ENCODE measurements around the gene TANC1. TPM values are rescaled to one million over a fixed set of nuclear protein-coding genes. Genes with fewer than 3 reads are reported as not detected.

Gene TANC1
- polyA plus RNA-seq, 3 donors: 52.9 to 73.7 (median 54.5) TPM

GRCh38 chr2:159157361-159158209 lies 189.1 kb downstream of the TANC1 start:
- no peak for DNase-seq (ENCODE audit: extremely low read depth in 1 of 11, low read depth in 9 of 11, low spot score in 4 of 11)

- DNase-seq (ENCODE audit: extremely low read depth in 1 of 11, low read depth in 9 of 11, low spot score in 4 of 11): no peak
Measured at GRCh38 chr2:159160412-159160811, 192.0 kb downstream of the TANC1 start.

GRCh38 chr2:159160954-159161353 lies 192.5 kb downstream of the TANC1 start:
- no peak for DNase-seq (ENCODE audit: extremely low read depth in 1 of 11, low read depth in 9 of 11, low spot score in 4 of 11)

- no peak for DNase-seq (ENCODE audit: extremely low read depth in 1 of 11, low read depth in 9 of 11, low spot score in 4 of 11)
Measured at GRCh38 chr2:159163930-159164329, 195.5 kb downstream of the TANC1 start.

- no peak for DNase-seq (ENCODE audit: extremely low read depth in 1 of 11, low read depth in 9 of 11, low spot score in 4 of 11)
Measured at GRCh38 chr2:159164457-159164911, 196.0 kb downstream of the TANC1 start.

- no peak for DNase-seq (ENCODE audit: extremely low read depth in 1 of 11, low read depth in 9 of 11, low spot score in 4 of 11)
Measured at GRCh38 chr2:159165048-159165447, 196.6 kb downstream of the TANC1 start.

- no peak for DNase-seq (ENCODE audit: extremely low read depth in 1 of 11, low read depth in 9 of 11, low spot score in 4 of 11)
Measured at GRCh38 chr2:159168707-159169106, 200.3 kb downstream of the TANC1 start.

- no peak for DNase-seq (ENCODE audit: extremely low read depth in 1 of 11, low read depth in 9 of 11, low spot score in 4 of 11)
Measured at GRCh38 chr2:159169187-159169586, 200.7 kb downstream of the TANC1 start.

- no peak for DNase-seq (ENCODE audit: extremely low read depth in 1 of 11, low read depth in 9 of 11, low spot score in 4 of 11)
Measured at GRCh38 chr2:159172403-159172802, 204.0 kb downstream of the TANC1 start.

- no peak for DNase-seq (ENCODE audit: extremely low read depth in 1 of 11, low read depth in 9 of 11, low spot score in 4 of 11)
Measured at GRCh38 chr2:159174759-159175158, 206.3 kb downstream of the TANC1 start.

GRCh38 chr2:159175182-159175581 lies 206.7 kb downstream of the TANC1 start:
- DNase-seq (ENCODE audit: extremely low read depth in 1 of 11, low read depth in 9 of 11, low spot score in 4 of 11): no peak

GRCh38 chr2:159175927-159176326 lies 207.5 kb downstream of the TANC1 start:
- no peak for DNase-seq (ENCODE audit: extremely low read depth in 1 of 11, low read depth in 9 of 11, low spot score in 4 of 11)

- DNase-seq (ENCODE audit: extremely low read depth in 1 of 11, low read depth in 9 of 11, low spot score in 4 of 11): peak in 4 of 11 donors; percentile 25 to 53 (median 36)
Measured at GRCh38 chr2:159176555-159176954, 208.1 kb downstream of the TANC1 start.

GRCh38 chr2:159177357-159177756 lies 208.9 kb downstream of the TANC1 start:
- DNase-seq (ENCODE audit: extremely low read depth in 1 of 11, low read depth in 9 of 11, low spot score in 4 of 11): no peak

- DNase-seq (ENCODE audit: extremely low read depth in 1 of 11, low read depth in 9 of 11, low spot score in 4 of 11): no peak
Measured at GRCh38 chr2:159177957-159178356, 209.5 kb downstream of the TANC1 start.

GRCh38 chr2:159179096-159179495 lies 210.7 kb downstream of the TANC1 start:
- no peak for DNase-seq (ENCODE audit: extremely low read depth in 1 of 11, low read depth in 9 of 11, low spot score in 4 of 11)

- DNase-seq (ENCODE audit: extremely low read depth in 1 of 11, low read depth in 9 of 11, low spot score in 4 of 11): no peak
Measured at GRCh38 chr2:159179696-159180095, 211.3 kb downstream of the TANC1 start.

GRCh38 chr2:159183346-159183745 lies 214.9 kb downstream of the TANC1 start:
- no peak for DNase-seq (ENCODE audit: extremely low read depth in 1 of 11, low read depth in 9 of 11, low spot score in 4 of 11)

GRCh38 chr2:159185401-159186130 lies 217.1 kb downstream of the TANC1 start:
- no peak for DNase-seq (ENCODE audit: extremely low read depth in 1 of 11, low read depth in 9 of 11, low spot score in 4 of 11)

GRCh38 chr2:159186462-159186861 lies 218.0 kb downstream of the TANC1 start:
- DNase-seq (ENCODE audit: extremely low read depth in 1 of 11, low read depth in 9 of 11, low spot score in 4 of 11): no peak
